NCI-H526 treated with DMSO at 0.1 percent for 48 hours (cell line): ENCODE data around the gene HIRA.
A peak's percentile ranks its signal among the peaks of the same experiment; 100 is the strongest.
"Not testable (repeated sequence)": the region's sequence is repeated elsewhere in the genome, so short reads cannot be mapped to it uniquely, and the experiment has no call there.

Experiments used
- DNase-seq: peaks from one replicate; lab custom pipeline; 2025; lab: John Stamatoyannopoulos, UW

The HIRA gene

GRCh38 chr22:19385221-19385906, 46.2 kb downstream of the HIRA start:
- DNase-seq, result no peak

- no peak for DNase-seq
These were observed 48.2 kb downstream of the HIRA start for GRCh38 chr22:19383292-19383691.

GRCh38 chr22:19382240-19382639, 49.3 kb downstream of the HIRA start:
- no peak for DNase-seq

GRCh38 chr22:19378344-19378674, 53.2 kb downstream of the HIRA start:
- no peak for DNase-seq

GRCh38 chr22:19377565-19378343, 53.8 kb downstream of the HIRA start:
- no peak for DNase-seq

GRCh38 chr22:19376971-19377370, 54.6 kb downstream of the HIRA start:
- no peak for DNase-seq

- DNase-seq, result no peak
These were observed 55.3 kb downstream of the HIRA start for GRCh38 chr22:19376247-19376646.

- no peak for DNase-seq
These were observed 56.1 kb downstream of the HIRA start for GRCh38 chr22:19375435-19375834.

GRCh38 chr22:19374410-19374809, 57.1 kb downstream of the HIRA start:
- no peak for DNase-seq

GRCh38 chr22:19373450-19373849, 58.1 kb downstream of the HIRA start:
- no peak for DNase-seq

GRCh38 chr22:19371893-19372292, 59.6 kb downstream of the HIRA start:
- no peak for DNase-seq

- no peak for DNase-seq
These were observed 62.7 kb downstream of the HIRA start for GRCh38 chr22:19368876-19369275.

GRCh38 chr22:19367763-19368367, 63.7 kb downstream of the HIRA start:
- peak; percentile 0 for DNase-seq

- DNase-seq, result not testable (repeated sequence)
These were observed 68.0 kb downstream of the HIRA start for GRCh38 chr22:19363541-19363940.

GRCh38 chr22:19361501-19362103, 69.9 kb downstream of the HIRA start:
- DNase-seq, result no peak

- DNase-seq, result no peak
These were observed 70.7 kb downstream of the HIRA start for GRCh38 chr22:19360862-19361261.

GRCh38 chr22:19360300-19360792, 71.2 kb downstream of the HIRA start:
- no peak for DNase-seq

- no peak for DNase-seq
These were observed 71.8 kb downstream of the HIRA start for GRCh38 chr22:19359554-19360299.

GRCh38 chr22:19358703-19359553, 72.6 kb downstream of the HIRA start:
- DNase-seq, result no peak

- DNase-seq, result no peak
These were observed 73.3 kb downstream of the HIRA start for GRCh38 chr22:19358195-19358594.
